Activated T-helper 1 cell treated with anti-CD3 and anti-CD28 coated beads, Interleukin-12 subunit alpha, Interleukin-12 subunit beta, Interleukin-2, Interleukin-4 antibody, amounts not matched to agents 30 ng/mL and 10 ng/mL and 1 ng/mL, durations not matched to agents 14 hours and 24 hours and 36 hours (primary cell): ENCODE data around the gene ANKRD13D. TPM values are rescaled to one million over a fixed set of nuclear protein-coding genes. Genes with fewer than 3 reads are reported as not detected.
"Not testable (repeated sequence)": the region's sequence is repeated elsewhere in the genome, so short reads cannot be mapped to it uniquely, and the experiment has no call there.

ENCODE experiments used
- DNase-seq: peaks from one replicate; pipeline ENCODE4 v3.0.0; 2021; ENCODE audit warnings: low spot score
- H3K27ac Mint-ChIP-seq: one replicate; pipeline ENCODE4 v1.8.0; 2021; ENCODE audit warnings: mild to moderate bottlenecking, mixed read lengths
- H3K27me3 Mint-ChIP-seq: one replicate; pipeline ENCODE4 v1.8.0; 2022; ENCODE audit warnings: mild to moderate bottlenecking, moderate library complexity, mixed read lengths; ENCODE audit not compliant: insufficient read depth
- H3K36me3 Mint-ChIP-seq: one replicate; pipeline ENCODE4 v1.8.0; 2021; ENCODE audit warnings: low read depth, mixed read lengths
- H3K4me1 Mint-ChIP-seq: one replicate; pipeline ENCODE4 v1.8.0; 2021; ENCODE audit warnings: low read depth, mixed read lengths
- H3K4me3 Mint-ChIP-seq: one replicate; pipeline ENCODE4 v1.8.0; 2021; ENCODE audit warnings: mild to moderate bottlenecking, moderate library complexity, mixed read lengths
- H3K9me3 Mint-ChIP-seq: one replicate; pipeline ENCODE4 v1.8.0; 2021; ENCODE audit warnings: mixed read lengths
- intact Hi-C: fragments of 100-400 bp; cut with micrococcal nuclease; formaldehyde crosslinking; loops from one replicate; pipeline ENCODE4 v1.15.1; 2024
- total RNA-seq: library from RNA; stranded (reverse); gene quantifications from 2 replicates; pipeline ENCODE4 v1.2.3, GENCODE V29; 2022

ANKRD13D gene
- total RNA-seq, 1 donor from 2014 or later: 129 TPM

DNA sequence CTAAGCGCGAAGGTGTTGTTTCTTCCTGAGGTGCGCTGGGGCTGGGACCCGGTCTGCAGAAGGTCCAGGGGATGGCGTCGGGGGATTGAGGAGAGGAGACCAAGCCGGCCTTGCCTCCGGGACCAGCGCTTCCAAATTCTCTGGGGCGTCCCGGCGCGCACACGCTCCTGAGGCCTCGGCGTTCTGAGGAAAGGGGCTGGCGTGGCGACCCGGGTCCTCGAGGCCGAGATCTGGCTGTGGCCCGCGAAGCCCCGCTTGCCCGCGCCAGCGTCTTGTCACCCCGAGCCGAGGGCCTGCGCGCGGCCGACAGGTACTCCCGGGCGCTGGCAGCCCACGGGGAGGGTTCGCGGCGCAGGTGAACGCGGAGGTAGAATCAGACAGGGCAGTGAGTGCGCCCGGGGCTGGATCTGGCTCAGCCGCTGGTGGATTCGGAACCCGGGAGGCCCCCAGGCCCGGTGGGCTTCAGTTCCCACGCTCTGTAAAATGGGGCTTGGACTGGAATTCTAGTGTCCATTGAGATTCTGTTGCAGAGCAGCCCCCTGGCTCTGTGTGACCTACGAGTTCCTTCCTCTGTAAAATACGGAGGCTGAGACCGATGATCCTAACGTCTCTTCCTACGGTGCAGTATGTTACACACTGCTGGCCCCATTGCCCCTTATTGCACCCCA lies 28.9 kb downstream of the ANKRD13D start:
- Mint-ChIP-seq H3K27me3 (peaks cover 4% of the 10 kb centered on the region), H3K36me3 (no peaks in the 10 kb centered on the region), H3K4me1 (peaks cover 32% of the 10 kb centered on the region), H3K4me3 (peak overlapping the region; percentile 94), H3K9me3 (no peaks in the 10 kb centered on the region), H3K27ac (peak overlapping the region; percentile 100)
- intact Hi-C loops: loop anchor here (1.0 to 2.0 kb wide), 11 partner anchors 15 to 237 kb away; partner anchors contain the start of genes AIP, POLD4 and SSH3
- no peak for DNase-seq

DNA sequence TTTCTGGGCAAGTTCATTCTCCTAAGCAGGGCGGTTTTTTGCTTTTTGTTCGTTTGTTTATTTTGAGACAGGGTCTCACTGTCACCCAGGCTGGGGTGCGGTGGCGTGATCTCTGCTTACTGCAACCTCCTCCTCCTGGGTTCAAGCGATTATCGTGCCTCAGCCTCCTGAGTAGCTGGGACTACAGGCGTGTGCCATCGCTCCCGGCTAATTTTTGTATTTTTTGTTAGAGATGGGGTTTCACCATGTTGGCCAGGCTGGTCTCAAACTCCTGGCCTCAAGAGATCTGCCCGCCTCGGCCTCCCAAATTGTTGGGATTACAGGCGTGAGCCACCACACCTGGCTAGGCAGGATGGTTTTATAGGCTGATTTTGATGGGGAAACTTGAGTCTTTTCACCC lies 29.8 kb downstream of the ANKRD13D start:
- peaks cover 24% of the 10 kb centered on the region for H3K4me1 Mint-ChIP-seq
- H3K27ac Mint-ChIP-seq, intact Hi-C loops, H3K36me3 Mint-ChIP-seq, DNase-seq, H3K9me3 Mint-ChIP-seq, H3K27me3 Mint-ChIP-seq: not testable (repeated sequence)
- peak overlapping the region; percentile 94 for H3K4me3 Mint-ChIP-seq

DNA sequence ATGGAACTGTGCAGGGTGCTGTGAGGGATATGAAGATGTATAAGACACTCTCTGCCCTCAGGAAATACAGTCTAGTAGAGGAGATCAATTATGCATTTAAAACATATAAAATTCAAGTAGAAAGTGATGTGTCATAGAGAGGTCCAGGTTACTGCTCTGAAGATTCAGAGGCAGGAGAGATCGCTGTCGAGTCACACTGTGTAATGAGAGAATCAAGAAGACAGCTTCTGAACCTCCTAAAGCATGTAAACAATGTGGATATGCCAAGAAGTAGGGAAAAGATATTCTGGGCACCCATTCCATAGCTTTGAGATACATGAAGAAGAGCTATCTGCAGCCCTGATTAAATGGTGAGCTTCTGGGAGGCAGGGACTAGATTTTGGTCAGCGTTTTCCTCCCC lies 30.9 kb downstream of the ANKRD13D start:
- Mint-ChIP-seq H3K4me3 (no peak overlapping the region), H3K27me3 (peaks cover 4% of the 10 kb centered on the region), H3K4me1 (peaks cover 19% of the 10 kb centered on the region), H3K9me3 (no peaks in the 10 kb centered on the region), H3K27ac (no peak overlapping the region), H3K36me3 (no peaks in the 10 kb centered on the region)
- intact Hi-C loops: no loop called here
- DNase-seq: no peak

DNA sequence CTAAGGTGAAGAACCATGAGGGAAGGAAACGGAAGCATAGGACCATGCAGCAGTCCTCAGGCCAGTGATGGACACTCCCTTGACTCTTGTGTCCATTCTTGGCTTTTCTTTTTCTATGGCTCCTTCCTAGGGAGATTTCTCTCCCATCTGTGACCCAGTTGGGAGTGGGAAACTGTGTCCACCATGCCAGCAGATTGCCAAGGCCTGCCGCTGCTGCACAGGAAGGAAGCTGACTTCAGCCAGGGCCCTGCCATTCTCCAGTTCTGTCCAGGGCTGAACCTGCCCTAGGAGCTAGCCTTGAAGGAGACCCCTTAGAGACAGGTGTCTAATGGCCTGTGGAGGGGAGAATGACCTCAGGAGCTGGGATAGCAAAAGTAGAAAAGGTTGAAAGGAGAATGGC lies 31.6 kb downstream of the ANKRD13D start:
- H3K4me1 Mint-ChIP-seq: peaks cover 19% of the 10 kb centered on the region
- H3K9me3 Mint-ChIP-seq: no peaks in the 10 kb centered on the region
- H3K4me3 Mint-ChIP-seq: no peak overlapping the region
- intact Hi-C loops: no loop called here
- H3K36me3 Mint-ChIP-seq: no peaks in the 10 kb centered on the region
- H3K27me3 Mint-ChIP-seq: peaks cover 4% of the 10 kb centered on the region
- no peak for DNase-seq
- H3K27ac Mint-ChIP-seq: no peak overlapping the region

DNA sequence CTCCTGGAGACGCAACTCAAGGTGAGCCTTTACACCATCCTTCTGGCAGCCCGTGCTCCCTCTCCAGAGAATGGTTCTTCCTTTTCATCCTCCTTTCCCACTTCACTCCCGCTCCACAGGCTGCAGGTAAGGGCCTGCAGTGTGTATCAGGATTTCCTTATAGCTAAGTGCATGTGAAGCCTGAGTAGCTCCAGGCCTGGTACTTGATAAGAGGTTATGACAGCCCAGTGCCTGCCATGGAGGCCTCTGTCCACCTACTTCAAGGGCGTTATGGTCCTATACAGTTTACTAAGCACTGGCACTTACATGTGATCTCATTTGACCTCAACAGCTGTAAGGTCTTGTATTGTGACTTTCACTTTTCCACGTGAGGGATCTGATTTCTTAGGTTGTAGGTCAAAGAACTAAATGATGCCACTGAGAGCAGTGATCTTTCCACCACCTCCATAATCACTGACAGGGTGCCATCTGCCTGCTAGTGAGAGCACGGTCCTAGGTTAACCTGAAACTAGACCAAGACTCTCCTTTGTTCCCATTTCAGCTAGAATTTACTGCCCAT lies 32.3 kb downstream of the ANKRD13D start:
- no peak for DNase-seq
- peaks cover 19% of the 10 kb centered on the region for H3K4me1 Mint-ChIP-seq
- intact Hi-C loops: no loop called here
- H3K27me3 Mint-ChIP-seq: peaks cover 4% of the 10 kb centered on the region
- H3K9me3 Mint-ChIP-seq: no peaks in the 10 kb centered on the region
- no peaks in the 10 kb centered on the region for H3K36me3 Mint-ChIP-seq
- no peak overlapping the region for H3K4me3 Mint-ChIP-seq
- no peak overlapping the region for H3K27ac Mint-ChIP-seq

DNA sequence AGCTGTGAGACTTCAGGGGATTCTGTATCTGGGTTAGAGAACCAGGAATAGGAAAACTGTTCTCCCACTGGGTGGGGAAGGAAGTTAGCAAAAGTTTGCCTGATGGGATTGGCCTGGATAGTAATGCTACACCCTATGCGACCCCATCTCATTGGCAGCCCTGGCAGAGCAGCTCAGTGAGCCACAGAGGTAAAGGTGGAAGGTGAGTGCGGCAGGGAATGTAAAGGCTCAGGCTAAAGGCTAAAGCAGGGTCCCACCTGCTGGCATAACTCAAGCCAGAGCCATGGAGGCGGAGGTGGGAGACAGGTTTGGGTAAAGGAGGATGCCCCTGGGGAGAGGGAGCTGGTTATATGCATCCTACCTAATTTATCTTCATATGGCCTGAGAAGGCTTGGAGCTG lies 32.9 kb downstream of the ANKRD13D start:
- peaks cover 4% of the 10 kb centered on the region for H3K27me3 Mint-ChIP-seq
- H3K4me3 Mint-ChIP-seq: no peak overlapping the region
- H3K36me3 Mint-ChIP-seq: no peaks in the 10 kb centered on the region
- intact Hi-C loops: no loop called here
- H3K27ac Mint-ChIP-seq: no peak overlapping the region
- H3K9me3 Mint-ChIP-seq: no peaks in the 10 kb centered on the region
- no peak for DNase-seq
- peaks cover 19% of the 10 kb centered on the region for H3K4me1 Mint-ChIP-seq

DNA sequence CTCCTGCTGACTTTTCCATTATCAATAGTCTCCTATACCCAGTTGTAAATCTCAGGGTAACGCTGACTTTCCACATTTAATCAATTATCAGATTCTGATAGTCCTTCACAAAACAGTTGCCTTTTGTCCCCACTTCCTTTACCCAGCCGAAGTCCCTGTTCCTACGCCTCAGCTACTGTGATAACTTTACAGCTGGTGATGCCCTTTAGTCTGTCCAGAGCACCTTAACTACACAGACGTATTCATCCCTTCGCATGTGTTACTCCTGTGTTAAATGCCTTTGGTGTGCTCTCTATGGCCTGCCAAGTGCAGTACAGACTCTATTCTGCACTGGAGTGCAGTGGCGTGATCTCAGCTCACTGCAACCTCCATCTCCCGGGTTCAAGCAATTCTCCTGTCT lies 34.4 kb downstream of the ANKRD13D start:
- H3K9me3 Mint-ChIP-seq: no peaks in the 10 kb centered on the region
- H3K4me3 Mint-ChIP-seq: no peak overlapping the region
- peaks cover 9% of the 10 kb centered on the region for H3K4me1 Mint-ChIP-seq
- H3K27me3 Mint-ChIP-seq: peaks cover 3% of the 10 kb centered on the region
- peak overlapping the region; percentile 4 for H3K27ac Mint-ChIP-seq
- intact Hi-C loops: no loop called here
- no peaks in the 10 kb centered on the region for H3K36me3 Mint-ChIP-seq
- DNase-seq: no peak

DNA sequence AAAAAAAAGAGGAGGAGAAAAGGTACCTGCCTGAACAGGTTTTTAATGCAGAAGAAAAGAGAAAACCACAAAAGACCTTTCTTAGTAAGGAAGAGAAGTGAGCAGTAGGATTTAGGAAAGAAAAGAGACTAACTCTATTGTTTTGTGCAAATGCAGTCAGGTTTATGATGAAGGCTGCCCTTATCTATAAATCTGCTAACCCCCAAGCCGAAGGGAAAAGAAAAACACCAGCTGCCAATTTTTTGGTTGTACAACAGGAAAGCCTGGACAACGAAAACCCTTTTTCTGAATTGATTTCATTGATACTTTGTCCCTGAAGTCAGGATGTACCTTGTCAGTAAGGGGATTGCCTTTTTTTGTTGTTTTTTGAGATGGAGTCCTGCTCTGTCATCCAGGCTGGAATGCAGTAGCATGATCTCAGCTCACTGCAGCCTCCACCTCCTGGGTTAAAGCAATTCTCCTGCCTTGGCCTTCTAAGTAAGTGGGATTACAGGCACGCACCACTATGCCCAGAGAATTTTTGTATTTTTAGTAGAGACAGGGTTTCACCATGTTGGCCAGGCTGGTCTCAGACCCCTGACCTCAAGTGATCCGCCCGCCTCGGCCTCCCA lies 43.1 kb downstream of the ANKRD13D start:
- Mint-ChIP-seq H3K27me3 (peaks cover 2% of the 10 kb centered on the region), H3K4me3 (no peak overlapping the region), H3K27ac (no peak overlapping the region), H3K36me3 (no peaks in the 10 kb centered on the region), H3K4me1 (no peaks in the 10 kb centered on the region), H3K9me3 (no peaks in the 10 kb centered on the region)
- intact Hi-C loops: no loop called here
- DNase-seq: no peak

DNA sequence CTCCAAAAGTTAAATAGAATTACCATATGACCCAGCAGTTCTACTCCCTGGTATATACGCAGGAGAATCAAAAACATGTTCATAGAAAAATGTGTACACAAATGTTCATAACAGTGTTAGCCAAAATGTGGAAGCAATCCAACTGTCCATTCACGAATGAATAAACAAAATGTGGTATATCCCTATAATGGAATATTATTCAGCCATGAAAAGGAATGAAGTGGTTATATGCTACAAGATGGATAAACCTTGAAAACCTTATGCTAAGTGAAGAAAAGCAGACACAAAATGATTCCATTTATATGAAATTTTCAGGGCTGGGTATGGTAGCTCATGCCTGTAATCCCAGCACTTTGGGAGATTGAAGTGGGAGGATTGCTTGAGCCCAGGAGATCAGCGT lies 48.2 kb downstream of the ANKRD13D start:
- H3K4me3 Mint-ChIP-seq: no peak overlapping the region
- no peaks in the 10 kb centered on the region for H3K4me1 Mint-ChIP-seq
- DNase-seq: no peak
- intact Hi-C loops: no loop called here
- no peak overlapping the region for H3K27ac Mint-ChIP-seq
- H3K27me3 Mint-ChIP-seq: no peaks in the 10 kb centered on the region
- H3K9me3 Mint-ChIP-seq: no peaks in the 10 kb centered on the region
- H3K36me3 Mint-ChIP-seq: no peaks in the 10 kb centered on the region

DNA sequence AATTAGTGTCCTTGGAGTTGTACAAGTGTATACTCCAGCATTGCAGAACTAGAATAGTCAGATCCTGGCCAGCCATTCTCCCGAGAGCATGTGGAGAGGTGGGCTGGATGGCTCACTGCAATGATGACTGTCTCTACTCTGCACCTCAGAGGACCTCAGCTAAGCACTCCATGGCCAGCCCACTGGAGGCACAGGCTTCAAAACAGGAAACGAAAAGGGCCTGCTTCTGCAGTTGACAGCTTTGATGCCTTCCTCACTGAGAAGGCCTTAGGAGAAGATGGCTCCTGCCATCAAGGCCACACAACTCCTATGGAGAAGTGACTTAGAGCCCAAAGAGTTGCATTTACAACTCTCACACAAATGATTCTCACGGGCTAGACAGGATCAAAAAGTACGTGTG lies 55.2 kb downstream of the ANKRD13D start:
- Mint-ChIP-seq H3K9me3 (no peaks in the 10 kb centered on the region), H3K27ac (peak overlapping the region; percentile 71), H3K36me3 (peaks cover 2% of the 10 kb centered on the region), H3K4me1 (peaks cover 29% of the 10 kb centered on the region), H3K27me3 (no peaks in the 10 kb centered on the region), H3K4me3 (peak overlapping the region; percentile 71)
- intact Hi-C loops: no loop called here
- DNase-seq: no peak

DNA sequence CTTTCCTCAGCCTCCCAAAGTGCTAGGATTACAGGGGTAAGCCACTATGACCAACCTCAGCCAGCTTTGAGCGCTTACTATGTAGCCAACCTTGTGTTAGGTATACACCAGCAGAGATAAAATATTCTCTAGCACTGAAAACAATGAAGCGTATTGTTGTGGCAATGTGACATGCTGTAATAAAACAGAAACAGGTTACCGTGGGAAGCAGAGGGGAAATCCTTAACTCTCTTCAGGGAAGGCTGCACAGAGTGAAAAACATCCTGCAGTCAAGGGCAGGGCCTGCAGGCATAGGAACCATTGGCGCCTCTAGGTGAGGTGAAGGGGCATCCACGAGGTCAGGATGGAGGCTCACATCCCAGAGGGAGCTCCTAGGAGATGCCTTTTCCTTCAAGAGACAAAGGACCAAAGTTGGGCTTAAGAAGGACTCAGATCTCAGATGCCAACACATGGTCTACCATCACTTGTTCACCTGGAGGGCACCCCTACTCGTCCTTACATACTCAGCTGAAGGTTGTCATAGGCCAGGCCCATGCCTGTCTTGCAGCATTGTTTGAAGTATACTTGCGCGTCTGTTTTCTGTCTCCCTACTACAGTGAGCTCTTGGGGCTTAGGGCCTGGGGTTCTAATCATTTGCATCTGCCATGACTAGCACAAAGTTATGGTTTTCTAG lies 56.3 kb downstream of the ANKRD13D start:
- no peaks in the 10 kb centered on the region for H3K9me3 Mint-ChIP-seq
- H3K27me3 Mint-ChIP-seq: no peaks in the 10 kb centered on the region
- H3K4me1 Mint-ChIP-seq: peaks cover 29% of the 10 kb centered on the region
- H3K27ac Mint-ChIP-seq: peak overlapping the region; percentile 81
- peaks cover 2% of the 10 kb centered on the region for H3K36me3 Mint-ChIP-seq
- intact Hi-C loops: loop anchor here (1.0 kb wide), 1 partner anchor 8 kb away; the partner anchor contains the start of gene POLD4
- H3K4me3 Mint-ChIP-seq: peak overlapping the region; percentile 55
- DNase-seq: no peak

DNA sequence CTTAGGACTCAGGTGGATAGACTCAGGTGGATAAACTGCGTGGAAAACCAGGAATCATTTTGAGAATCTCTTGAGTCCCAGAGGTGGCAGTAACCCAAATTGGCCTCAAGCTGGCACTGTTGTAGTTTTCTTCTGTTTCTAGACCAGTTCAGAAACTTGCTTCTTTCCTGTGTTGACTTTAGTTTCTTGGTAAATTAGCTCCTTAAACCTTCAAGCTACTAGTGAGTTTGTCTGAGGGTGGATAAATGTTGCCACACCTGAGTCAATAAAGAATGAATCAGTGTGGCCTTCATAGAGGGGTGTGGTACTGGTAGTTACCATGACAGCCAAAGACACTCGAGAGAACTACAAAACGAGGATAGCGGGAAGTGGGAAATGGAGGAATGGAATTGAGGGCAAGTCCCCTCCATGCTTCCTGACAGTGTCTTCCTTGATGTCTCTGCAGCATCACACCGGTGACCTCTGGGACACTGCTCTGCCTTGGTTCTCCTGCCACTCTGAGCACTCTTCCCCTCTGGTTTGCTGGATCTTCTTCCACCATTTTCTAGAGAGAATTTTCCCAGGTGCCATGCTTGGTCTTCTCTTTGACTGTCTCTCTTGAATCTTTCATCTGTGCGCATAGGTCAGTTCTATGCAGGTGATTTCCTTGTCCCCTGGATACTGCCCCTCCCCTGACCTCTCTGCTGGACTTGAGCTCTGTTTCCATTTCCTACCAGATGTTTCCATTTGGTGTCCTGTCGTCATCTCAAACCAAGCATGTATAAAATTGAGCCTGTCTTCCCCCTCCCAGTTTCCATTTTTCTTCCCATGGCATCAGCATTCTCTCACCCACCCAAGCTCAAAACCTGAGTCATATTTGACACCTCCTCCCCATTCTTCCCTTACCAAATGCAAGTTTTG lies 57.1 kb downstream of the ANKRD13D start:
- Mint-ChIP-seq H3K9me3 (no peaks in the 10 kb centered on the region), H3K4me1 (peaks cover 31% of the 10 kb centered on the region), H3K4me3 (peak overlapping the region; percentile 55), H3K27ac (peak overlapping the region; percentile 81), H3K27me3 (no peaks in the 10 kb centered on the region), H3K36me3 (peaks cover 2% of the 10 kb centered on the region)
- intact Hi-C loops: loop anchor here (1.0 kb wide), 2 partner anchors 7 to 27 kb away; partner anchors contain the start of genes CLCF1 and POLD4
- DNase-seq: no peak
